A673 (cell line): ENCODE measurements around the gene RALGPS1.

Source experiments
- CTCF ChIP-seq: fragments of 300-800, 200-600 bp; sonication (generic); conservative IDR thresholded peaks from 2 replicates; pipeline ENCODE4 v1.5.1; 2017; ENCODE audit warnings: low read depth, mild to moderate bottlenecking, antibody characterized with exemption, low read length, moderate library complexity, mixed read lengths
- EZH2 ChIP-seq: fragments of 200-600 bp; sonication (generic); IDR thresholded peaks from 2 replicates; pipeline ENCODE4 v1.6.1; 2017; ENCODE audit warnings: borderline replicate concordance, low read depth, mild to moderate bottlenecking, mixed read lengths, antibody characterized with exemption, low read length; ENCODE audit not compliant: poor library complexity, severe bottlenecking

- TF ChIP-seq CTCF = no peak
- TF ChIP-seq EZH2 = no peak
Observed at GRCh38 chr9:127133739-127134167, 219.2 kb downstream of the RALGPS1 start.
